H9 (cell line): ENCODE results near the gene LAMP5. TPM values are rescaled to one million over a fixed set of nuclear protein-coding genes. Genes with fewer than 3 reads are reported as not detected.

Experiments used
- DNase-seq: peaks from one replicate; pipeline ENCODE4 v3.0.0-alpha.2; 2017
- H2AFZ ChIP-seq: one replicate; pipeline ENCODE4 v1.6.1; 2013; ENCODE audit warnings: mild to moderate bottlenecking, low read length, control low read depth, moderate library complexity
- H2AK5ac ChIP-seq: 2 replicates; pipeline ENCODE4 v1.6.1; 2013; ENCODE audit warnings: low read length, control low read depth, mixed read lengths; ENCODE audit not compliant: insufficient read length
- H2BK120ac ChIP-seq: one replicate; pipeline ENCODE4 v1.6.1; 2013; ENCODE audit warnings: low read depth, mild to moderate bottlenecking, low read length, control low read depth, inconsistent platforms; ENCODE audit not compliant: poor library complexity, severe bottlenecking
- H2BK12ac ChIP-seq: 2 replicates; pipeline ENCODE4 v1.6.1; 2013; ENCODE audit warnings: low read length, control low read depth, mixed read lengths, low read depth; ENCODE audit not compliant: insufficient read length
- H2BK15ac ChIP-seq: 2 replicates; pipeline ENCODE4 v1.6.1; 2013; ENCODE audit warnings: low read depth, low read length, control low read depth
- H2BK20ac ChIP-seq: one replicate; pipeline ENCODE4 v1.6.1; 2013; ENCODE audit warnings: low read depth, mild to moderate bottlenecking, low read length, control low read depth, inconsistent platforms; ENCODE audit not compliant: poor library complexity, severe bottlenecking
- H2BK5ac ChIP-seq: 2 replicates; pipeline ENCODE4 v1.6.1; 2013; ENCODE audit warnings: low read length, control low read depth, mixed read lengths; ENCODE audit not compliant: insufficient read length
- H3K14ac ChIP-seq: 2 replicates; pipeline ENCODE4 v1.6.1; 2013; ENCODE audit warnings: low read length, control low read depth; ENCODE audit not compliant: insufficient read depth
- H3K18ac ChIP-seq: 2 replicates; pipeline ENCODE4 v1.6.1; 2013; ENCODE audit warnings: low read depth, mild to moderate bottlenecking, mixed read lengths, low read length, control low read depth; ENCODE audit not compliant: insufficient read length
- H3K23ac ChIP-seq: 2 replicates; pipeline ENCODE4 v1.6.1; 2013; ENCODE audit warnings: low read length, control low read depth, mixed read lengths, low read depth; ENCODE audit not compliant: insufficient read length
- H3K23me2 ChIP-seq: 2 replicates; pipeline ENCODE4 v1.6.1; 2013; ENCODE audit warnings: low read depth, mild to moderate bottlenecking, mixed read lengths, low read length, control low read depth; ENCODE audit not compliant: insufficient read length, poor library complexity, severe bottlenecking
- H3K27ac ChIP-seq: 2 replicates; pipeline ENCODE4 v1.5.1; 2013; ENCODE audit warnings: low read length, control low read depth, mixed read lengths, low read depth; ENCODE audit not compliant: insufficient read length
- H3K27me3 ChIP-seq: 2 replicates; pipeline ENCODE4 v1.6.1; 2013; ENCODE audit warnings: low read length, control low read depth, inconsistent platforms; ENCODE audit not compliant: insufficient read depth
- H3K4ac ChIP-seq: 2 replicates; pipeline ENCODE4 v1.6.1; 2013; ENCODE audit warnings: low read depth, mild to moderate bottlenecking, control low read depth, inconsistent platforms, low read length, moderate library complexity
- H3K4me1 ChIP-seq: 2 replicates; pipeline ENCODE4 v1.6.1; 2013; ENCODE audit warnings: low read length, control low read depth, inconsistent platforms; ENCODE audit not compliant: insufficient read depth
- H3K4me2 ChIP-seq: 2 replicates; pipeline ENCODE4 v1.6.1; 2013; ENCODE audit warnings: low read length, control low read depth, mixed read lengths; ENCODE audit not compliant: insufficient read length, insufficient read depth
- H3K56ac ChIP-seq: 2 replicates; pipeline ENCODE4 v1.6.1; 2013; ENCODE audit warnings: low read depth, mild to moderate bottlenecking, mixed read lengths, low read length, control low read depth; ENCODE audit not compliant: insufficient read length
- H3K79me1 ChIP-seq: 2 replicates; pipeline ENCODE4 v1.6.1; 2013; ENCODE audit warnings: low read depth, mild to moderate bottlenecking, moderate library complexity, low read length, control low read depth, inconsistent platforms; ENCODE audit not compliant: insufficient read depth, poor library complexity, severe bottlenecking
- H3K79me2 ChIP-seq: 2 replicates; pipeline ENCODE4 v1.6.1; 2013; ENCODE audit warnings: low read length, control low read depth, inconsistent platforms; ENCODE audit not compliant: insufficient read depth
- H3K9ac ChIP-seq: 2 replicates; pipeline ENCODE4 v1.6.1; 2013; ENCODE audit warnings: low read length, control low read depth, mixed read lengths; ENCODE audit not compliant: insufficient read length; ENCODE audit errors: extremely low read depth
- H3K9me3 ChIP-seq: one replicate; pipeline ENCODE4 v1.6.1; 2013; ENCODE audit warnings: low read depth, low read length, inconsistent platforms; ENCODE audit not compliant: control insufficient read depth
- H3T11ph ChIP-seq: one replicate; pipeline ENCODE4 v1.6.1; 2013; ENCODE audit warnings: mild to moderate bottlenecking, low read length, control low read depth, inconsistent platforms
- H4K20me1 ChIP-seq: one replicate; pipeline ENCODE4 v1.6.1; 2013; ENCODE audit not compliant: control insufficient read depth, insufficient read length, insufficient read depth
- H4K5ac ChIP-seq: 2 replicates; pipeline ENCODE4 v1.6.1; 2013; ENCODE audit warnings: low read depth, mild to moderate bottlenecking, mixed read lengths, low read length, control low read depth; ENCODE audit not compliant: insufficient read length
- H4K8ac ChIP-seq: replicated peaks from 2 replicates; pipeline ENCODE4 v1.6.1; 2013; ENCODE audit warnings: low read length, control low read depth, mixed read lengths, low read depth; ENCODE audit not compliant: insufficient read length
- H4K91ac ChIP-seq: 2 replicates; pipeline ENCODE4 v1.6.1; 2013; ENCODE audit warnings: low read depth, mild to moderate bottlenecking, moderate library complexity, mixed read lengths, low read length, control low read depth; ENCODE audit not compliant: insufficient read length
- H3K27ac Mint-ChIP-seq, 3 experiments: 2 replicates in 2 of 3; 3 replicates in 1 of 3; pipeline ENCODE4 v1.8.0; 2020 to 2021; ENCODE audit warnings: mixed read lengths in 3 of 3, mild to moderate bottlenecking in 1 of 3, moderate library complexity in 1 of 3
- H3K27me3 Mint-ChIP-seq: 2 replicates; pipeline ENCODE4 v1.8.0; 2021; ENCODE audit warnings: low read depth, mild to moderate bottlenecking, moderate library complexity, mixed read lengths
- H3K36me3 Mint-ChIP-seq, 3 experiments: 2 replicates in 2 of 3; 3 replicates in 1 of 3; pipeline ENCODE4 v1.8.0; 2020 to 2021; ENCODE audit warnings: low read depth in 3 of 3, mixed read lengths in 3 of 3; ENCODE audit not compliant: insufficient read depth in 1 of 3
- H3K4me1 Mint-ChIP-seq, 2 experiments: 2 replicates each; pipeline ENCODE4 v1.8.0; 2020; ENCODE audit warnings: mixed read lengths in 2 of 2
- H3K4me3 Mint-ChIP-seq, 2 experiments: 2 replicates in 1 of 2; 3 replicates in 1 of 2; pipeline ENCODE4 v1.8.0; 2020 to 2021; ENCODE audit warnings: mild to moderate bottlenecking in 2 of 2, mixed read lengths in 2 of 2, moderate library complexity in 1 of 2
- H3K9me3 Mint-ChIP-seq, 2 experiments: 2 replicates in 1 of 2; 3 replicates in 1 of 2; pipeline ENCODE4 v1.8.0; 2020; ENCODE audit warnings: mild to moderate bottlenecking in 2 of 2, mixed read lengths in 2 of 2, moderate library complexity in 1 of 2
- WGBS: extraction: QIAGEN DNeasy Blood & Tissue Kit; methylation state at CpG from one replicate; pipeline ENCODE4 v1.1.7; 2013; ENCODE audit warnings: missing lambda C conversion rate, low lambda C conversion rate, mixed read lengths; ENCODE audit not compliant: insufficient read length; ENCODE audit errors: extremely low coverage; 5-methylcytosine and 5-hydroxymethylcytosine counted together
- total RNA-seq: library from RNA; stranded (reverse); gene quantifications from 2 replicates; pipeline ENCODE4 v1.2.1, GENCODE V29; 2021
- TF ChIP-seq, protein P1 (sequence below): fragments of 200-600 bp; sonication (generic); conservative IDR thresholded peaks from 3 replicates; pipeline ENCODE4 v1.8.0; 2021; ENCODE audit warnings: antibody characterized with exemption, mild to moderate bottlenecking

LAMP5 gene
- total RNA-seq, 1 experiment from 2014 or later, result 0.35 TPM

DNA sequence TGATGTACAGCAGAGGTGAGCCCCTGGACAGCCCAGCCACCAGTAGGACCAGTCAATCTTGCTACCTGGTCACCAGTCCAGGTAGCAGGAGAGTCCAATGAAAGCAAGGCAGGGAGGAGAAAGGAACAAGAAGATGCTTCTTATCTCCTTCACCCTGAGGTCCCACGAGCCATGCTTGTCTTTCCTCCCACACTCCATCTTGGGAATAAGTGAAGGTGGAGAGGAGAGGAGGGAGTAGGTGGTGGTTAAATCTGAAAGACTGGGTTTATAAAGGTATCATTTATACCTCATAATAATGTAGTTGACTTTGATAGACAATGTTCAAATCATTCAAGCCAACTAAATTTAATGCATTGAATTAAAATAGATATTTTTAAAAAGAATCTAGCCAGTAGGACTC is 35.9 kb downstream of the LAMP5 start:
- Histone ChIP-seq H3K9ac (no peak overlapping the region), H2BK5ac (no peak overlapping the region)

More for the DNA sequence above, 35.9 kb downstream of the LAMP5 start:
- Histone ChIP-seq H3K9me3 (no peaks in the 10 kb centered on the region), H3K23me2 (peaks cover 3% of the 10 kb centered on the region), H4K91ac (no peak overlapping the region), H4K20me1 (no peaks in the 10 kb centered on the region), H2BK20ac (no peak overlapping the region), H3K4me2 (no peak overlapping the region), H3K79me2 (no peaks in the 10 kb centered on the region), H3K56ac (no peak overlapping the region), H2AFZ (no peak overlapping the region), H3K27ac (no peak overlapping the region), H3K14ac (no peak overlapping the region), H2BK120ac (no peak overlapping the region), H3K4me1 (no peaks in the 10 kb centered on the region; the same call in 1 of the 2 replicates), H2BK15ac (peak overlapping the region; percentile 65; the same call in 1 of the 2 replicates), H3T11ph (no peak overlapping the region), H3K18ac (no peak overlapping the region), H4K8ac (no peak overlapping the region), H3K23ac (no peak overlapping the region), H3K79me1 (no peaks in the 10 kb centered on the region), H2BK12ac (no peak overlapping the region), H3K27me3 (no peaks in the 10 kb centered on the region), H2AK5ac (no peak overlapping the region), H3K4ac (no peak overlapping the region), H4K5ac (no peak overlapping the region)
- no CpG with 5 or more reads among the region's 1 CpG for WGBS
- H3K4me3 Mint-ChIP-seq, result no peak overlapping the region
- no peaks in the 10 kb centered on the region for H3K9me3 Mint-ChIP-seq
- H3K36me3 Mint-ChIP-seq, result no peaks in the 10 kb centered on the region; a peak in 1 of 7 replicates
- no peak overlapping the region for H3K27ac Mint-ChIP-seq
- TF ChIP-seq, protein P1, sequence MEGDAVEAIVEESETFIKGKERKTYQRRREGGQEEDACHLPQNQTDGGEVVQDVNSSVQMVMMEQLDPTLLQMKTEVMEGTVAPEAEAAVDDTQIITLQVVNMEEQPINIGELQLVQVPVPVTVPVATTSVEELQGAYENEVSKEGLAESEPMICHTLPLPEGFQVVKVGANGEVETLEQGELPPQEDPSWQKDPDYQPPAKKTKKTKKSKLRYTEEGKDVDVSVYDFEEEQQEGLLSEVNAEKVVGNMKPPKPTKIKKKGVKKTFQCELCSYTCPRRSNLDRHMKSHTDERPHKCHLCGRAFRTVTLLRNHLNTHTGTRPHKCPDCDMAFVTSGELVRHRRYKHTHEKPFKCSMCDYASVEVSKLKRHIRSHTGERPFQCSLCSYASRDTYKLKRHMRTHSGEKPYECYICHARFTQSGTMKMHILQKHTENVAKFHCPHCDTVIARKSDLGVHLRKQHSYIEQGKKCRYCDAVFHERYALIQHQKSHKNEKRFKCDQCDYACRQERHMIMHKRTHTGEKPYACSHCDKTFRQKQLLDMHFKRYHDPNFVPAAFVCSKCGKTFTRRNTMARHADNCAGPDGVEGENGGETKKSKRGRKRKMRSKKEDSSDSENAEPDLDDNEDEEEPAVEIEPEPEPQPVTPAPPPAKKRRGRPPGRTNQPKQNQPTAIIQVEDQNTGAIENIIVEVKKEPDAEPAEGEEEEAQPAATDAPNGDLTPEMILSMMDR, result no peak
- peaks cover 6 to 8% of the 10 kb centered on the region in 2 experiments for H3K4me1 Mint-ChIP-seq
- peaks cover 3% of the 10 kb centered on the region; the same call in 1 of the 2 replicates for H3K27me3 Mint-ChIP-seq
- DNase-seq, result no peak
